Panc1 (cell line): ENCODE measurements around the gene DOLK. TPM values are rescaled to one million over a fixed set of nuclear protein-coding genes. Genes with fewer than 3 reads are reported as not detected.

Experiments used
- ATAC-seq: fragments of 200-7000 bp; cut with Tn5 transposase; 2 replicates; pipeline ENCODE4 v1.9.1; 2020; ENCODE audit warnings: mild to moderate bottlenecking, moderate library complexity
- BruUV-seq: library from RNA; stranded (reverse); fragments of 400-500 nt; replicated peaks from 2 replicates; lab custom pipeline; 2021; lab: Mats Ljungman, UMichigan
- CTCF ChIA-PET: fragments of 300-600 bp; sonication (Branson Sonifier 250); formaldehyde crosslinking; loops from one replicate; lab custom pipeline; 2022; ENCODE audit warnings: antibody characterized with exemption; lab: Charles Lee
- POLR2A ChIA-PET: fragments of 300-600 bp; sonication (Branson Sonifier 250); formaldehyde crosslinking; loops from one replicate; lab custom pipeline; 2022; ENCODE audit warnings: antibody characterized with exemption; lab: Charles Lee
- DNase-seq: peaks from one replicate; pipeline ENCODE4 v3.0.0-alpha.2; 2010; ENCODE audit warnings: low read depth, low spot score
- H3K27ac ChIP-seq: 2 replicates; pipeline ENCODE4 v1.5.1; 2011; ENCODE audit warnings: mild to moderate bottlenecking, low read length, inconsistent platforms
- H3K27me3 ChIP-seq: fragments of 200-500 bp; sonication (Bioruptor generic); 2 replicates; pipeline ENCODE4 v1.6.0; 2014; ENCODE audit warnings: low read length, inconsistent platforms; ENCODE audit not compliant: control insufficient read depth, insufficient read depth
- H3K36me3 ChIP-seq: fragments of 200-500 bp; sonication (Bioruptor generic); 2 replicates; pipeline ENCODE4 v1.5.1; 2014; ENCODE audit warnings: inconsistent platforms, mild to moderate bottlenecking, low read length, moderate library complexity; ENCODE audit not compliant: control insufficient read depth, insufficient read depth
- H3K4me1 ChIP-seq: 2 replicates; pipeline ENCODE4 v1.5.1; 2011; ENCODE audit warnings: inconsistent platforms, mild to moderate bottlenecking, low read length, moderate library complexity; ENCODE audit not compliant: control insufficient read depth, insufficient read depth
- H3K4me3 ChIP-seq, 2 experiments: 2 replicates each; pipeline ENCODE4 v1.5.1; 2011 to 2012; ENCODE audit warnings: low read depth in 2 of 2, low read length in 2 of 2, mild to moderate bottlenecking in 2 of 2, inconsistent platforms in 1 of 2, moderate library complexity in 1 of 2
- H3K9me3 ChIP-seq: fragments of 200-500 bp; sonication (Bioruptor generic); 2 replicates; pipeline ENCODE4 v1.5.1; 2014; ENCODE audit warnings: low read depth, mild to moderate bottlenecking, inconsistent platforms, low read length, moderate library complexity; ENCODE audit not compliant: control insufficient read depth, insufficient read depth
- POLR2AphosphoS5 ChIP-seq: IDR thresholded peaks from 2 replicates; pipeline ENCODE4 v1.6.1; 2012; ENCODE audit warnings: mild to moderate bottlenecking, low read depth, low read length, moderate library complexity
- SIN3A ChIP-seq: IDR thresholded peaks from 2 replicates; pipeline ENCODE4 v1.6.1; 2012; ENCODE audit warnings: low read depth, mild to moderate bottlenecking, low read length, moderate library complexity, borderline replicate concordance; ENCODE audit not compliant: insufficient read depth
- TCF7L2 ChIP-seq: IDR thresholded peaks from 2 replicates; pipeline ENCODE4 v1.6.1; 2011; ENCODE audit warnings: mild to moderate bottlenecking, low read depth, low read length, inconsistent platforms
- in situ Hi-C: cut with HindIII; loops from 2 replicates; pipeline ENCODE4 v1.10.0; 2016; ENCODE audit warnings: low sequenced_read_pairs, low pct_unique_long_range_greater_than_20kb
- intact Hi-C: fragments of 100-400 bp; cut with micrococcal nuclease; formaldehyde crosslinking; loops from one replicate; pipeline ENCODE4 v1.10.0; 2022; ENCODE audit not compliant: unreplicated experiment
- total RNA-seq: library from RNA; stranded (reverse); gene quantifications from one replicate; pipeline ENCODE4 v1.2.1, GENCODE V29; 2021; ENCODE audit not compliant: unreplicated experiment
- TF ChIP-seq, protein P1 (sequence below), 2 experiments: IDR thresholded peaks; 2 replicates each; pipeline ENCODE4 v1.6.1; 2011 to 2012; ENCODE audit warnings: low read depth in 2 of 2, control low read depth in 1 of 2, low read length in 1 of 2, mild to moderate bottlenecking in 1 of 2, moderate library complexity in 1 of 2; ENCODE audit not compliant: insufficient read depth in 1 of 2
- TF ChIP-seq, protein P2 (sequence below): fragments of 450-650 bp; IDR thresholded peaks from 2 replicates; pipeline ENCODE4 v1.5.1; 2017; ENCODE audit warnings: mild to moderate bottlenecking

DOLK gene
- total RNA-seq, 1 experiment from 2014 or later = 20.0 TPM

- BruUV-seq = no TSS peak
- H3K4me3 ChIP-seq = no peak overlapping the region
- no peaks in the 10 kb centered on the region for H3K36me3 ChIP-seq
- ChIA-PET POLR2A (no interaction called here), CTCF (no interaction called here)
- no peaks in the 10 kb centered on the region for H3K9me3 ChIP-seq
- H3K27me3 ChIP-seq = no peaks in the 10 kb centered on the region
- intact Hi-C loops = no loop called here
- ATAC-seq (no peak), DNase-seq (no peak)
- in situ Hi-C loops = no loop called here
- H3K4me1 ChIP-seq = peaks cover 10% of the 10 kb centered on the region; the same call in 1 of the 2 replicates
- TF ChIP-seq POLR2AphosphoS5 (no peak), TCF7L2 (no peak), SIN3A (no peak)
- TF ChIP-seq, protein P1, sequence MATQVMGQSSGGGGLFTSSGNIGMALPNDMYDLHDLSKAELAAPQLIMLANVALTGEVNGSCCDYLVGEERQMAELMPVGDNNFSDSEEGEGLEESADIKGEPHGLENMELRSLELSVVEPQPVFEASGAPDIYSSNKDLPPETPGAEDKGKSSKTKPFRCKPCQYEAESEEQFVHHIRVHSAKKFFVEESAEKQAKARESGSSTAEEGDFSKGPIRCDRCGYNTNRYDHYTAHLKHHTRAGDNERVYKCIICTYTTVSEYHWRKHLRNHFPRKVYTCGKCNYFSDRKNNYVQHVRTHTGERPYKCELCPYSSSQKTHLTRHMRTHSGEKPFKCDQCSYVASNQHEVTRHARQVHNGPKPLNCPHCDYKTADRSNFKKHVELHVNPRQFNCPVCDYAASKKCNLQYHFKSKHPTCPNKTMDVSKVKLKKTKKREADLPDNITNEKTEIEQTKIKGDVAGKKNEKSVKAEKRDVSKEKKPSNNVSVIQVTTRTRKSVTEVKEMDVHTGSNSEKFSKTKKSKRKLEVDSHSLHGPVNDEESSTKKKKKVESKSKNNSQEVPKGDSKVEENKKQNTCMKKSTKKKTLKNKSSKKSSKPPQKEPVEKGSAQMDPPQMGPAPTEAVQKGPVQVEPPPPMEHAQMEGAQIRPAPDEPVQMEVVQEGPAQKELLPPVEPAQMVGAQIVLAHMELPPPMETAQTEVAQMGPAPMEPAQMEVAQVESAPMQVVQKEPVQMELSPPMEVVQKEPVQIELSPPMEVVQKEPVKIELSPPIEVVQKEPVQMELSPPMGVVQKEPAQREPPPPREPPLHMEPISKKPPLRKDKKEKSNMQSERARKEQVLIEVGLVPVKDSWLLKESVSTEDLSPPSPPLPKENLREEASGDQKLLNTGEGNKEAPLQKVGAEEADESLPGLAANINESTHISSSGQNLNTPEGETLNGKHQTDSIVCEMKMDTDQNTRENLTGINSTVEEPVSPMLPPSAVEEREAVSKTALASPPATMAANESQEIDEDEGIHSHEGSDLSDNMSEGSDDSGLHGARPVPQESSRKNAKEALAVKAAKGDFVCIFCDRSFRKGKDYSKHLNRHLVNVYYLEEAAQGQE (IDR thresholded peaks at IDR 0.05; ENCODE audit: insufficient read depth in 1 of 2, low read depth in 2 of 2, low read length in 1 of 2) = no peak
- TF ChIP-seq, protein P2, sequence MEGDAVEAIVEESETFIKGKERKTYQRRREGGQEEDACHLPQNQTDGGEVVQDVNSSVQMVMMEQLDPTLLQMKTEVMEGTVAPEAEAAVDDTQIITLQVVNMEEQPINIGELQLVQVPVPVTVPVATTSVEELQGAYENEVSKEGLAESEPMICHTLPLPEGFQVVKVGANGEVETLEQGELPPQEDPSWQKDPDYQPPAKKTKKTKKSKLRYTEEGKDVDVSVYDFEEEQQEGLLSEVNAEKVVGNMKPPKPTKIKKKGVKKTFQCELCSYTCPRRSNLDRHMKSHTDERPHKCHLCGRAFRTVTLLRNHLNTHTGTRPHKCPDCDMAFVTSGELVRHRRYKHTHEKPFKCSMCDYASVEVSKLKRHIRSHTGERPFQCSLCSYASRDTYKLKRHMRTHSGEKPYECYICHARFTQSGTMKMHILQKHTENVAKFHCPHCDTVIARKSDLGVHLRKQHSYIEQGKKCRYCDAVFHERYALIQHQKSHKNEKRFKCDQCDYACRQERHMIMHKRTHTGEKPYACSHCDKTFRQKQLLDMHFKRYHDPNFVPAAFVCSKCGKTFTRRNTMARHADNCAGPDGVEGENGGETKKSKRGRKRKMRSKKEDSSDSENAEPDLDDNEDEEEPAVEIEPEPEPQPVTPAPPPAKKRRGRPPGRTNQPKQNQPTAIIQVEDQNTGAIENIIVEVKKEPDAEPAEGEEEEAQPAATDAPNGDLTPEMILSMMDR = no peak
- H3K27ac ChIP-seq = no peak overlapping the region
Measured at GRCh38 chr9:128917151-128917849, 30.1 kb downstream of the DOLK start.

DNA sequence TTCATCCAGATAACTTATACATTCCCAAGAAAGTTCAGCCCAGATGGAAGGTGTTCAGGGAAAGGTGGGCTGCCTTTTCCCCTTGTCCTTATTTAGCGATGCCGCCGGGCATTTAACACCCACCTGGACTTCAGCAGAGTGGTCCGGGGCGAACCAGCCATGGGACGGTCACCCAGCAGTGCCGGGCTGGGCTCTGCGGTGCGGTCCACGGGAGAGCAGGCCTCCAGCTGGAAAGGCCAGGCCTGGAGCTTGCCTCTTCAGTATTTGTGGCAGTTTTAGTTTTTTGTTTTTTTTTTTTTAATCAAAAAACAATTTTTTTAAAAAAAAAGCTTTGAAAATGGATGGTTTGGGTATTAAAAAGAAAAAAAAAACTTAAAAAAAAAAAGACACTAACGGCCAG is 30.7 kb downstream of the DOLK start:
- POLR2A ChIA-PET = no interaction called here
- H3K4me1 ChIP-seq = peaks cover 12% of the 10 kb centered on the region; the same call in 1 of the 2 replicates

DNA sequence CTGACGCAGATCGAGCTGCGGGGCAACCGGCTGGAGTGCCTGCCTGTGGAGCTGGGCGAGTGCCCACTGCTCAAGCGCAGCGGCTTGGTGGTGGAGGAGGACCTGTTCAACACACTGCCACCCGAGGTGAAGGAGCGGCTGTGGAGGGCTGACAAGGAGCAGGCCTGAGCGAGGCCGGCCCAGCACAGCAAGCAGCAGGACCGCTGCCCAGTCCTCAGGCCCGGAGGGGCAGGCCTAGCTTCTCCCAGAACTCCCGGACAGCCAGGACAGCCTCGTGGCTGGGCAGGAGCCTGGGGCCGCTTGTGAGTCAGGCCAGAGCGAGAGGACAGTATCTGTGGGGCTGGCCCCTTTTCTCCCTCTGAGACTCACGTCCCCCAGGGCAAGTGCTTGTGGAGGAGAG is 31.2 kb downstream of the DOLK start:
- Histone ChIP-seq H3K4me1 (peaks cover 16% of the 10 kb centered on the region; the same call in 1 of the 2 replicates), H3K27ac (no peak overlapping the region), H3K9me3 (no peaks in the 10 kb centered on the region), H3K27me3 (no peaks in the 10 kb centered on the region), H3K36me3 (no peaks in the 10 kb centered on the region), H3K4me3 (no peak overlapping the region)
- TF ChIP-seq, protein P2 = no peak
- TF ChIP-seq POLR2AphosphoS5 = no peak
- TF ChIP-seq, protein P1 (IDR thresholded peaks at IDR 0.05; ENCODE audit: insufficient read depth in 1 of 2, low read depth in 2 of 2, low read length in 1 of 2) = no peak
- no peak for TF ChIP-seq TCF7L2
- no peak for TF ChIP-seq SIN3A
- ATAC-seq = 0 out of 2 replicates have a peak, but pooled peaks have one; percentile 10
- POLR2A ChIA-PET = no interaction called here
- BruUV-seq = no TSS peak
- intact Hi-C loops (no loop called here), in situ Hi-C loops (no loop called here)
- CTCF ChIA-PET = interaction anchor here (0.9 kb wide), 1 partner anchor 53 kb away, joined by 3 read pairs; no protein-coding TSS in a partner anchor
- no peak for DNase-seq

More for the DNA sequence above, 30.7 kb downstream of the DOLK start:
- no TSS peak for BruUV-seq
- no peak overlapping the region for H3K4me3 ChIP-seq
- ATAC-seq = no peak
- TF ChIP-seq POLR2AphosphoS5 (no peak), SIN3A (no peak)
- CTCF ChIA-PET = interaction anchor here (0.9 kb wide), 1 partner anchor 53 kb away, joined by 3 read pairs; no protein-coding TSS in a partner anchor
- no peaks in the 10 kb centered on the region for H3K9me3 ChIP-seq
- intact Hi-C loops = no loop called here
- H3K27me3 ChIP-seq = no peaks in the 10 kb centered on the region
- H3K27ac ChIP-seq = no peak overlapping the region
- no peak for DNase-seq
- in situ Hi-C loops = no loop called here
- H3K36me3 ChIP-seq = no peaks in the 10 kb centered on the region
